HL-60 (cell line): Measurements from ENCODE around the gene TSHZ3.

ENCODE experiments used
- DNase-seq, 2 experiments: peaks; one replicate each; pipeline ENCODE4 v3.0.0-alpha.2; 2010 to 2020; ENCODE audit warnings: low read depth in 1 of 2, low spot score in 1 of 2
- H3K27ac ChIP-seq: fragments of 250-450 bp; sonication (Bioruptor Pico); replicated peaks from 2 replicates; pipeline ENCODE4 v1.5.1; 2020; ENCODE audit warnings: mild to moderate bottlenecking, moderate library complexity
- H3K27me3 ChIP-seq: fragments of 250-450 bp; sonication (Bioruptor Pico); 2 replicates; pipeline ENCODE4 v1.5.1; 2021; ENCODE audit warnings: mild to moderate bottlenecking, moderate library complexity; ENCODE audit not compliant: insufficient read depth, poor library complexity, severe bottlenecking
- H3K4me3 ChIP-seq: replicated peaks from 2 replicates; pipeline ENCODE4 v1.5.1; 2011; ENCODE audit warnings: mild to moderate bottlenecking, control low read depth, low read length; ENCODE audit not compliant: insufficient read depth
- GABPA ChIP-seq: IDR thresholded peaks from 2 replicates; pipeline ENCODE4 v1.6.1; 2012; ENCODE audit warnings: low read depth
- POLR2AphosphoS5 ChIP-seq: IDR thresholded peaks from 2 replicates; pipeline ENCODE4 v1.6.1; 2012; ENCODE audit warnings: low read depth
- SPI1 ChIP-seq: IDR thresholded peaks from 2 replicates; pipeline ENCODE4 v1.6.1; 2012; ENCODE audit warnings: low read depth, mild to moderate bottlenecking, borderline replicate concordance
- TF ChIP-seq, protein P1 (sequence below): IDR thresholded peaks from one replicate; pipeline ENCODE4 v1.5.1; 2011; ENCODE audit warnings: low read length, control low read depth, inconsistent platforms; ENCODE audit not compliant: insufficient read depth
- TF ChIP-seq, protein P2 (sequence below): IDR thresholded peaks from 2 replicates; pipeline ENCODE4 v1.6.1; 2012; ENCODE audit warnings: low read depth; ENCODE audit not compliant: insufficient replicate concordance

Gene TSHZ3

DNA sequence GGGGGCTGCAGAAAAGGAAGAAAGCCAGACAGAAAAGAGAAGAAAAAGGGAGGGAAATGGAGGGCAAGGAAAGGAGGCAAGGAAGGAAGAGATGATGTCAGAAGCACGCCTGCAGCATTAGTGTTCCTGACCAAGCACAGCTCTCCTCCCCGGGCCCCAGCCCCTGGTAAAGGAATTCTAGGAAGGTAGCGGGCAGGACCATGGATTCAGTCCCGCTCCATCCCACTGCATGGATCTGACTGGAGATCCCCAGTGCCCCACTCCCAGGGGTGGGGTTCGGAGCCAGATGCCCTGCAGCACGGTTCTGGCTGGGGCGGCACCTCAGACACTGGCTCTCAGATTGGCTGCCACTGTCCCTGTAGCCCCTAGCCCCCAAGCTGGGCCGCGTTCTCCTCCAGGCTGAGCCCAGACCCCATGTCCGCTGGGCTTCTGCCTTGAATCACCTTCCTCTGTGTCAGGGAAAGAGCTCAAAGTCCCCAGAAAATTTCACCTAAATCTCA is 59.8 kb downstream of the TSHZ3 start:
- TF ChIP-seq GABPA (no peak), SPI1 (no peak)
- no peak overlapping the region for H3K4me3 ChIP-seq
- no peak for DNase-seq

DNA sequence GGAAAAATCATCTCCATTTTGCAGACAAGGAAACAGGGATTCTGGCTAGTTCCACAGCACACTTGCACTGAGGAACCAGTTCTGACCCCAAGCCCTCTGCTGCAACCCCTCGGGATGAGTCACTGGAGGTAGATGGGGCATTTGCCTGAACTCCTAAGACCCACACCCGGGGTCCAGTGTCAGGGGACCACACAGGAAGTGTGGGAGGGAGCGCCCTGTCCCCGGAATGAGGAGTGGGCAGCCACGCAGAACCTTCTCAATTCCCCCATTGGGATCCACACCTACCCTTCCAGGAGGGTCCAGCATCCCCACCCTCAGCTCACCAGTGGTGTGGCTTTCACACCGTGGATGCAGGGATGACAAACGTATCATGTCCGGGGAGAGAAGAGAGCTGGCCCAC is 62.7 kb downstream of the TSHZ3 start:
- Histone ChIP-seq H3K4me3 (no peak overlapping the region), H3K27ac (no peak overlapping the region), H3K27me3 (no peaks in the 10 kb centered on the region)
- no peak for DNase-seq
- TF ChIP-seq GABPA = no peak
- TF ChIP-seq, protein P1, sequence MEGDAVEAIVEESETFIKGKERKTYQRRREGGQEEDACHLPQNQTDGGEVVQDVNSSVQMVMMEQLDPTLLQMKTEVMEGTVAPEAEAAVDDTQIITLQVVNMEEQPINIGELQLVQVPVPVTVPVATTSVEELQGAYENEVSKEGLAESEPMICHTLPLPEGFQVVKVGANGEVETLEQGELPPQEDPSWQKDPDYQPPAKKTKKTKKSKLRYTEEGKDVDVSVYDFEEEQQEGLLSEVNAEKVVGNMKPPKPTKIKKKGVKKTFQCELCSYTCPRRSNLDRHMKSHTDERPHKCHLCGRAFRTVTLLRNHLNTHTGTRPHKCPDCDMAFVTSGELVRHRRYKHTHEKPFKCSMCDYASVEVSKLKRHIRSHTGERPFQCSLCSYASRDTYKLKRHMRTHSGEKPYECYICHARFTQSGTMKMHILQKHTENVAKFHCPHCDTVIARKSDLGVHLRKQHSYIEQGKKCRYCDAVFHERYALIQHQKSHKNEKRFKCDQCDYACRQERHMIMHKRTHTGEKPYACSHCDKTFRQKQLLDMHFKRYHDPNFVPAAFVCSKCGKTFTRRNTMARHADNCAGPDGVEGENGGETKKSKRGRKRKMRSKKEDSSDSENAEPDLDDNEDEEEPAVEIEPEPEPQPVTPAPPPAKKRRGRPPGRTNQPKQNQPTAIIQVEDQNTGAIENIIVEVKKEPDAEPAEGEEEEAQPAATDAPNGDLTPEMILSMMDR = no peak
- TF ChIP-seq, protein P2, sequence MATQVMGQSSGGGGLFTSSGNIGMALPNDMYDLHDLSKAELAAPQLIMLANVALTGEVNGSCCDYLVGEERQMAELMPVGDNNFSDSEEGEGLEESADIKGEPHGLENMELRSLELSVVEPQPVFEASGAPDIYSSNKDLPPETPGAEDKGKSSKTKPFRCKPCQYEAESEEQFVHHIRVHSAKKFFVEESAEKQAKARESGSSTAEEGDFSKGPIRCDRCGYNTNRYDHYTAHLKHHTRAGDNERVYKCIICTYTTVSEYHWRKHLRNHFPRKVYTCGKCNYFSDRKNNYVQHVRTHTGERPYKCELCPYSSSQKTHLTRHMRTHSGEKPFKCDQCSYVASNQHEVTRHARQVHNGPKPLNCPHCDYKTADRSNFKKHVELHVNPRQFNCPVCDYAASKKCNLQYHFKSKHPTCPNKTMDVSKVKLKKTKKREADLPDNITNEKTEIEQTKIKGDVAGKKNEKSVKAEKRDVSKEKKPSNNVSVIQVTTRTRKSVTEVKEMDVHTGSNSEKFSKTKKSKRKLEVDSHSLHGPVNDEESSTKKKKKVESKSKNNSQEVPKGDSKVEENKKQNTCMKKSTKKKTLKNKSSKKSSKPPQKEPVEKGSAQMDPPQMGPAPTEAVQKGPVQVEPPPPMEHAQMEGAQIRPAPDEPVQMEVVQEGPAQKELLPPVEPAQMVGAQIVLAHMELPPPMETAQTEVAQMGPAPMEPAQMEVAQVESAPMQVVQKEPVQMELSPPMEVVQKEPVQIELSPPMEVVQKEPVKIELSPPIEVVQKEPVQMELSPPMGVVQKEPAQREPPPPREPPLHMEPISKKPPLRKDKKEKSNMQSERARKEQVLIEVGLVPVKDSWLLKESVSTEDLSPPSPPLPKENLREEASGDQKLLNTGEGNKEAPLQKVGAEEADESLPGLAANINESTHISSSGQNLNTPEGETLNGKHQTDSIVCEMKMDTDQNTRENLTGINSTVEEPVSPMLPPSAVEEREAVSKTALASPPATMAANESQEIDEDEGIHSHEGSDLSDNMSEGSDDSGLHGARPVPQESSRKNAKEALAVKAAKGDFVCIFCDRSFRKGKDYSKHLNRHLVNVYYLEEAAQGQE = no peak
- no peak for TF ChIP-seq SPI1
- TF ChIP-seq POLR2AphosphoS5 = no peak

More for the DNA sequence above, 59.8 kb downstream of the TSHZ3 start:
- H3K27me3 ChIP-seq = no peaks in the 10 kb centered on the region
- H3K27ac ChIP-seq = no peak overlapping the region

DNA sequence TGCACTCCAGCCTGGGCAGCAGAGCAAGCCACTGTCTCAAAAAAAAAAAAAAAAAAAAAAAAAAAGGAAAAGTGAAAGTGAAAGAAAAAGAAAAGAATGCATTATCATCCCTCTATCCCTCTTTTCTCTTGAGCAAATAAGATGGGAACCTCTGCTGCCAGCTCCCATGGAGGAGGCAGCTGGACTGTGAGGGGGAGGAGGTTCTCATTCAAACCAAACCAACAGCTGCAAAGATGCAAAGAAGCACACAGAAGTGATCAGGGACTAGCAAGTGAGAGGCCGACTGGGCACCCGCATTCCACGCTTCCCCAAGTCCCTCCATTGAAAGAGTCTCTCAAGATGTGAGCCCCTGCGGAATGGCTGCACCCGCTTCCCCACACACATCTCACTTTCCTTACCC is 63.5 kb downstream of the TSHZ3 start:
- no peak overlapping the region for H3K4me3 ChIP-seq
- TF ChIP-seq GABPA (no peak), POLR2AphosphoS5 (no peak), SPI1 (no peak)
- TF ChIP-seq, protein P2 = no peak
- TF ChIP-seq, protein P1 = no peak
- no peak overlapping the region for H3K27ac ChIP-seq
- no peak for DNase-seq
- no peaks in the 10 kb centered on the region for H3K27me3 ChIP-seq

DNA sequence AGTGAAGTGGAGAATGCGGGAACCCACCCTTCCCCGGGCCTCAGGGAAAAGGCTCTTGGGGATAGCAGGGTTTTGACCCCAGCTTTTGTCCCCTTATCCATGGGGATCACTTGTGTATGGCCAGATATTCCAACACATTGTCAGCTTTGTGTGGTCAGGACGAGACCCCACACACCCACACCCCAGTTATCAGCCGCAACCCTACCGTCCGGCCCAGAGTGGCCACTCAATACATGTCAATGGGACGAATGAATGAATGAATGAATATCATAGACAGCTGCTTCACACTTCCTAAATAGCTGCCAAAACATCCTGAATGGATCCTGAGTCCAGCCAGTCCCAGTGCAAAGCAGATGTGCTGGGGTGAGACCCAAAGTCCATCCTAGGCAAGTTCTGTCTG is 64.6 kb downstream of the TSHZ3 start:
- no peak for DNase-seq
- no peak overlapping the region for H3K27ac ChIP-seq
- H3K27me3 ChIP-seq = no peaks in the 10 kb centered on the region
- no peak overlapping the region for H3K4me3 ChIP-seq
- TF ChIP-seq, protein P2 = no peak
- TF ChIP-seq SPI1 = no peak
- TF ChIP-seq, protein P1 = no peak
- no peak for TF ChIP-seq GABPA
- TF ChIP-seq POLR2AphosphoS5 = no peak
